SK-N-SH treated with all-trans-retinoic acid at 6 μM for 48 hours (cell line): ENCODE measurements around the gene USP43.
A peak's percentile ranks its signal among the peaks of the same experiment; 100 is the strongest.

Experiments used
- ATAC-seq: fragments of 200-7000 bp; cut with Tn5 transposase; 3 replicates; pipeline ENCODE4 v1.9.1; 2020; ENCODE audit warnings: mild to moderate bottlenecking, moderate library complexity
- ARNTL ChIP-seq: fragments of 450-650 bp; formaldehyde crosslinking; IDR thresholded peaks from 2 replicates; pipeline ENCODE4 v1.5.0; 2020; ENCODE audit warnings: low read depth, mild to moderate bottlenecking, moderate library complexity, borderline replicate concordance
- BACH2 ChIP-seq: fragments of 250-450 bp; sonication (Bioruptor Pico); IDR thresholded peaks from 2 replicates; pipeline ENCODE4 v1.9.0; 2021; ENCODE audit warnings: mild to moderate bottlenecking, borderline replicate concordance
- CREB5 ChIP-seq: fragments of 250-450 bp; sonication (Bioruptor Pico); IDR thresholded peaks from 2 replicates; pipeline ENCODE4 v1.5.1; 2020; ENCODE audit warnings: low read depth, mild to moderate bottlenecking, moderate library complexity
- CSDC2 ChIP-seq: fragments of 250-450 bp; sonication (Bioruptor Pico); IDR thresholded peaks from 2 replicates; pipeline ENCODE4 v1.5.0; 2020; ENCODE audit warnings: mild to moderate bottlenecking, moderate library complexity
- ESRRG ChIP-seq: fragments of 250-450 bp; sonication (Bioruptor Pico); IDR thresholded peaks from 2 replicates; pipeline ENCODE4 v1.6.1; 2021; ENCODE audit warnings: mild to moderate bottlenecking
- GLIS3 ChIP-seq: fragments of 250-450 bp; sonication (Bioruptor Pico); IDR thresholded peaks from 2 replicates; pipeline ENCODE4 v1.5.0; 2020; ENCODE audit warnings: mild to moderate bottlenecking, moderate library complexity
- ISL1 ChIP-seq: fragments of 250-450 bp; sonication (Bioruptor Pico); IDR thresholded peaks from 2 replicates; pipeline ENCODE4 v2.1.2; 2022; ENCODE audit warnings: mild to moderate bottlenecking, moderate library complexity
- OSR1 ChIP-seq: fragments of 250-450 bp; sonication (Bioruptor Pico); IDR thresholded peaks from 2 replicates; pipeline ENCODE4 v1.8.0; 2022; ENCODE audit warnings: moderate library complexity, mild to moderate bottlenecking, inconsistent platforms
- PPARA ChIP-seq: fragments of 250-450 bp; sonication (Bioruptor Pico); IDR thresholded peaks from 2 replicates; pipeline ENCODE4 v1.5.0; 2020; ENCODE audit warnings: mild to moderate bottlenecking, borderline replicate concordance
- RARB ChIP-seq: fragments of 250-450 bp; sonication (Bioruptor Pico); IDR thresholded peaks from 2 replicates; pipeline ENCODE4 v1.8.0; 2021; ENCODE audit warnings: mild to moderate bottlenecking, moderate library complexity
- SNAI2 ChIP-seq: fragments of 250-450 bp; sonication (Bioruptor Pico); IDR thresholded peaks from 2 replicates; pipeline ENCODE4 v1.5.0; 2020; ENCODE audit warnings: mild to moderate bottlenecking, moderate library complexity
- TCF4 ChIP-seq: fragments of 250-450 bp; sonication (Bioruptor Pico); IDR thresholded peaks from 2 replicates; pipeline ENCODE4 v1.8.0; 2021; ENCODE audit warnings: mild to moderate bottlenecking, moderate library complexity, borderline replicate concordance
- TOX ChIP-seq: fragments of 250-450 bp; sonication (Bioruptor Pico); IDR thresholded peaks from 2 replicates; pipeline ENCODE4 v1.8.0; 2021; ENCODE audit warnings: mild to moderate bottlenecking, moderate library complexity, borderline replicate concordance
- TSHZ2 ChIP-seq: fragments of 250-450 bp; sonication (Bioruptor Pico); IDR thresholded peaks from 2 replicates; pipeline ENCODE4 v1.5.0; 2020; ENCODE audit warnings: mild to moderate bottlenecking, moderate library complexity
- ZC3H10 ChIP-seq: fragments of 250-450 bp; sonication (Bioruptor Pico); IDR thresholded peaks from 2 replicates; pipeline ENCODE4 v1.5.1; 2021; ENCODE audit warnings: mild to moderate bottlenecking, moderate library complexity
- ZFP3 ChIP-seq: fragments of 250-450 bp; sonication (Bioruptor Pico); IDR thresholded peaks from 2 replicates; pipeline ENCODE4 v1.5.0; 2020; ENCODE audit warnings: mild to moderate bottlenecking, moderate library complexity
- ZFP30 ChIP-seq: fragments of 450-650 bp; formaldehyde crosslinking; IDR thresholded peaks from 2 replicates; pipeline ENCODE4 v1.5.0; 2022; ENCODE audit warnings: mild to moderate bottlenecking, moderate library complexity
- ZNF565 ChIP-seq: fragments of 450-650 bp; formaldehyde crosslinking; conservative IDR thresholded peaks from 2 replicates; pipeline ENCODE4 v1.5.0; 2020; ENCODE audit warnings: low read depth, mild to moderate bottlenecking, moderate library complexity
- ZNF70 ChIP-seq: fragments of 450-650 bp; formaldehyde crosslinking; IDR thresholded peaks from 2 replicates; pipeline ENCODE4 v1.5.0; 2020; ENCODE audit warnings: mild to moderate bottlenecking, moderate library complexity
- ZNF8 ChIP-seq: fragments of 450-650 bp; formaldehyde crosslinking; IDR thresholded peaks from 2 replicates; pipeline ENCODE4 v1.5.0; 2020; ENCODE audit warnings: mild to moderate bottlenecking, moderate library complexity
- TF ChIP-seq, protein P1 (sequence below): fragments of 250-450 bp; sonication (Bioruptor Pico); IDR thresholded peaks from 2 replicates; pipeline ENCODE4 v1.8.0; 2020; ENCODE audit warnings: mild to moderate bottlenecking, moderate library complexity, borderline replicate concordance
- TF ChIP-seq, protein P2 (sequence below): fragments of 250-450 bp; sonication (Bioruptor Pico); IDR thresholded peaks from 2 replicates; pipeline ENCODE4 v1.8.0; 2021; ENCODE audit warnings: low read depth, mild to moderate bottlenecking, moderate library complexity, borderline replicate concordance

USP43 gene

GRCh38 chr17:9767432-9767991 is 122.2 kb downstream of the USP43 start:
- no peak for ATAC-seq
- TF ChIP-seq BACH2, result no peak
- no peak for TF ChIP-seq TCF4 (CRISPR knock-in tag)
- no peak for TF ChIP-seq GLIS3 (CRISPR knock-in tag)
- TF ChIP-seq ZC3H10 (CRISPR knock-in tag), result no peak
- no peak for TF ChIP-seq CREB5 (CRISPR knock-in tag)
- no peak for TF ChIP-seq ZNF8 (CRISPR knock-in tag)
- no peak for TF ChIP-seq CSDC2 (CRISPR knock-in tag)
- no peak for TF ChIP-seq OSR1
- no peak for TF ChIP-seq TOX (CRISPR knock-in tag)
- no peak for TF ChIP-seq ARNTL (CRISPR knock-in tag)
- no peak for TF ChIP-seq PPARA (CRISPR knock-in tag)
- TF ChIP-seq ISL1, result no peak
- no peak for TF ChIP-seq ZNF565
- no peak for TF ChIP-seq ZNF70 (CRISPR knock-in tag)
- TF ChIP-seq, protein P1, sequence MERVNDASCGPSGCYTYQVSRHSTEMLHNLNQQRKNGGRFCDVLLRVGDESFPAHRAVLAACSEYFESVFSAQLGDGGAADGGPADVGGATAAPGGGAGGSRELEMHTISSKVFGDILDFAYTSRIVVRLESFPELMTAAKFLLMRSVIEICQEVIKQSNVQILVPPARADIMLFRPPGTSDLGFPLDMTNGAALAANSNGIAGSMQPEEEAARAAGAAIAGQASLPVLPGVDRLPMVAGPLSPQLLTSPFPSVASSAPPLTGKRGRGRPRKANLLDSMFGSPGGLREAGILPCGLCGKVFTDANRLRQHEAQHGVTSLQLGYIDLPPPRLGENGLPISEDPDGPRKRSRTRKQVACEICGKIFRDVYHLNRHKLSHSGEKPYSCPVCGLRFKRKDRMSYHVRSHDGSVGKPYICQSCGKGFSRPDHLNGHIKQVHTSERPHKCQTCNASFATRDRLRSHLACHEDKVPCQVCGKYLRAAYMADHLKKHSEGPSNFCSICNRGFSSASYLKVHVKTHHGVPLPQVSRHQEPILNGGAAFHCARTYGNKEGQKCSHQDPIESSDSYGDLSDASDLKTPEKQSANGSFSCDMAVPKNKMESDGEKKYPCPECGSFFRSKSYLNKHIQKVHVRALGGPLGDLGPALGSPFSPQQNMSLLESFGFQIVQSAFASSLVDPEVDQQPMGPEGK (CRISPR knock-in tag), result no peak
- TF ChIP-seq RARB (CRISPR knock-in tag), result no peak
- TF ChIP-seq ESRRG (CRISPR knock-in tag), result no peak

- TF ChIP-seq SNAI2 (no peak), ZNF8 (CRISPR knock-in tag) (no peak)
- peak; percentile 52; the same call in 2 of the 3 replicates for ATAC-seq
Observed at GRCh38 chr17:9768381-9768934, 123.1 kb downstream of the USP43 start.

DNA sequence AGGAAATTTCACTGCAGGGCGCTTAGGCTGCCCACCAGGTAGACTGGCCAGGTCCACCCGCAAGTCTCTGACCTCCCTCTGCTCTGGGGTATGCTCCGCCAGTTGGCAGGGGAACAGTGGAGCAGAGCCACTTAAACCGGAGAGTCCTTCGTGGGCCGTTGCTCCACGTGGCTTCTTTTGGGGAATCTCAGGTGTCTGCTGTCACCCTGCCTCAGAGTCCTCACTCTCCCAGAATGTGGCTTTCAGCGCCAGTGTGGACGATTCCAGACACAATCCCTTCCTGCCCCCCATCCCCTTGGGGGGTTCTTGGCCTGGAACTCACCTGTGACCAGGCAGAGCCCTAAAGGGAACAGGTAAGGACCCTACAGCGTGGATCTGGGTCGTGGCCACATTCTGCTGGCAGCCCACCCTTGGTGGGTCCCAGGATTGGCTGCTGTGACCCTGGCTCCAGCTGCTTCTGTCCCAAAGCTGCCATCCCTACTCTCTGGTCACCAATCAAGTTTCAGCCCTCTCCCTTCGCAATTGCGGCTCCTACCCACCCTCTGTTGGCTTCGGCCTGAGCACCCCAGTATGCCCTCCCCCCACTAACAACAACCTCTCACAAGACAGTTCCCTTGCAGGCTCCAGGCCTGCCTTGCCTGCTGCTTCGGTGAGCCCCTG is 123.8 kb downstream of the USP43 start:
- no peak; the same call in 2 of the 3 replicates for ATAC-seq
- no peak for TF ChIP-seq TOX (CRISPR knock-in tag)
- TF ChIP-seq, protein P2, sequence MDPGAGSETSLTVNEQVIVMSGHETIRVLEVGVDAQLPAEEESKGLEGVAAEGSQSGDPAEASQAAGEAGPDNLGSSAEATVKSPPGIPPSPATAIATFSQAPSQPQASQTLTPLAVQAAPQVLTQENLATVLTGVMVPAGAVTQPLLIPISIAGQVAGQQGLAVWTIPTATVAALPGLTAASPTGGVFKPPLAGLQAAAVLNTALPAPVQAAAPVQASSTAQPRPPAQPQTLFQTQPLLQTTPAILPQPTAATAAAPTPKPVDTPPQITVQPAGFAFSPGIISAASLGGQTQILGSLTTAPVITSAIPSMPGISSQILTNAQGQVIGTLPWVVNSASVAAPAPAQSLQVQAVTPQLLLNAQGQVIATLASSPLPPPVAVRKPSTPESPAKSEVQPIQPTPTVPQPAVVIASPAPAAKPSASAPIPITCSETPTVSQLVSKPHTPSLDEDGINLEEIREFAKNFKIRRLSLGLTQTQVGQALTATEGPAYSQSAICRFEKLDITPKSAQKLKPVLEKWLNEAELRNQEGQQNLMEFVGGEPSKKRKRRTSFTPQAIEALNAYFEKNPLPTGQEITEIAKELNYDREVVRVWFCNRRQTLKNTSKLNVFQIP (CRISPR knock-in tag), result no peak
- TF ChIP-seq SNAI2, result no peak
- TF ChIP-seq CREB5 (CRISPR knock-in tag), result no peak
- TF ChIP-seq ZC3H10 (CRISPR knock-in tag), result no peak
- TF ChIP-seq RARB (CRISPR knock-in tag), result no peak
- TF ChIP-seq ZFP3 (CRISPR knock-in tag), result no peak
- no peak for TF ChIP-seq CSDC2 (CRISPR knock-in tag)
- TF ChIP-seq ESRRG (CRISPR knock-in tag), result no peak
- TF ChIP-seq PPARA (CRISPR knock-in tag), result no peak
- TF ChIP-seq BACH2, result no peak
- no peak for TF ChIP-seq ZNF565
- no peak for TF ChIP-seq TCF4 (CRISPR knock-in tag)
- no peak for TF ChIP-seq TSHZ2 (CRISPR knock-in tag)
- TF ChIP-seq OSR1, result no peak
- no peak for TF ChIP-seq ARNTL (CRISPR knock-in tag)
- TF ChIP-seq ZNF70 (CRISPR knock-in tag), result no peak
- TF ChIP-seq ZFP30 (CRISPR knock-in tag), result no peak
- TF ChIP-seq, all 23 proteins: peak for 0
